ELR (cell line): Measurements from ENCODE around the gene TP63.

Experiments
- DNase-seq: peaks from one replicate; pipeline ENCODE4 v3.0.0-alpha.2; 2015; ENCODE audit warnings: low read depth

TP63 gene

GRCh38 chr3:189683546-189684255 is 52.5 kb downstream of the TP63 start:
- no peak for DNase-seq

- no peak for DNase-seq
Observed at GRCh38 chr3:189684317-189684716, 53.1 kb downstream of the TP63 start.

- peak; percentile 19 for DNase-seq
Observed at GRCh38 chr3:189685291-189685690, 54.1 kb downstream of the TP63 start.

GRCh38 chr3:189685860-189686259 is 54.7 kb downstream of the TP63 start:
- DNase-seq: peak; percentile 84

- DNase-seq: no peak
Observed at GRCh38 chr3:189687475-189687874, 56.3 kb downstream of the TP63 start.

- no peak for DNase-seq
Observed at GRCh38 chr3:189688262-189688661, 57.1 kb downstream of the TP63 start.

GRCh38 chr3:189689625-189690024 is 58.4 kb downstream of the TP63 start:
- no peak for DNase-seq

GRCh38 chr3:189690237-189690636 is 59.0 kb downstream of the TP63 start:
- DNase-seq: no peak

- no peak for DNase-seq
Observed at GRCh38 chr3:189690672-189691071, 59.5 kb downstream of the TP63 start.

- DNase-seq: no peak
Observed at GRCh38 chr3:189695400-189695799, 64.2 kb downstream of the TP63 start.

GRCh38 chr3:189698811-189699210 is 67.6 kb downstream of the TP63 start:
- DNase-seq: no peak

GRCh38 chr3:189699885-189700284 is 68.7 kb downstream of the TP63 start:
- no peak for DNase-seq

- no peak for DNase-seq
Observed at GRCh38 chr3:189702066-189702646, 71.0 kb downstream of the TP63 start.

- DNase-seq: no peak
Observed at GRCh38 chr3:189703865-189704264, 72.7 kb downstream of the TP63 start.

- no peak for DNase-seq
Observed at GRCh38 chr3:189708375-189708774, 77.2 kb downstream of the TP63 start.

- DNase-seq: peak; percentile 96
Observed at GRCh38 chr3:189710620-189711402, 79.6 kb downstream of the TP63 start.

- no peak for DNase-seq
Observed at GRCh38 chr3:189712906-189713483, 81.8 kb downstream of the TP63 start.

GRCh38 chr3:189714991-189715961 is 84.1 kb downstream of the TP63 start:
- DNase-seq: peak; percentile 79

- no peak for DNase-seq
Observed at GRCh38 chr3:189718215-189718614, 87.0 kb downstream of the TP63 start.

GRCh38 chr3:189720736-189721417 is 89.7 kb downstream of the TP63 start:
- DNase-seq: no peak
